NT2/D1 (cell line): Measurements from ENCODE around the gene TMEM187.

Experiments
- YY1 ChIP-seq: IDR thresholded peaks from 2 replicates; pipeline ENCODE4 v1.6.1; 2011; ENCODE audit not compliant: insufficient read length, insufficient read depth
- ZNF274 ChIP-seq: IDR thresholded peaks from 2 replicates; pipeline ENCODE4 v1.6.1; 2011; ENCODE audit warnings: mild to moderate bottlenecking, low read depth, low read length

DNA sequence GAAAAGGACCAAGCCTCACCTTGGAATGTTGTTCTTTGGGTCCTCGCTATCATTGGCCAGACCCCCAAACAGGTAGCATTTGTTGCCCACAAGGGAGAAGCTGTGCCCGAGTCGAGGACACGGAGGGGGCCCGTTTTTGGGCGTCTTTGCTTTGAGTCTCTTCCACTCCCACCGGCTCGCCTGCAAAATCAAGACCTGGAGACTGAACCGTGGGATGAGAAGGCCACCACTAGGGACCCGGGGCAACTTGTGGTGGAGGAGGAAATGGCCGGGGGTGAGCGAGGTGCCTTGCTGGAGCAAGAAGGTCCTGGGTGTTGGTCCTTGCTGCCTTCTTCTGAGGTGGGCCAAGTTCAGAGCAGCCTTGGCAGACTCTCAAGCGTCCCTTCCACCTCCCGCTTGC lies 8.4 kb upstream of the TMEM187 start:
- TF ChIP-seq ZNF274 = no peak
- TF ChIP-seq YY1 = no peak
